Activated CD8-positive, alpha-beta memory T cell treated with anti-CD3 and anti-CD28 coated beads for 48 hours (primary cell): Measurements from ENCODE around the gene NEK2.
"Not testable (repeated sequence)": the region's sequence is repeated elsewhere in the genome, so short reads cannot be mapped to it uniquely, and the experiment has no call there.

Experiments used
- DNase-seq, 3 experiments: peaks; one replicate each; pipeline ENCODE4 v3.0.0-alpha.2; 2020; ENCODE audit warnings: low read depth in 2 of 3, low spot score in 2 of 3

Gene NEK2

GRCh38 chr1:211695135-211695816, 19.9 kb upstream of the NEK2 start:
- no peak for DNase-seq

GRCh38 chr1:211693911-211694310, 18.5 kb upstream of the NEK2 start:
- not testable (repeated sequence) for DNase-seq

GRCh38 chr1:211688421-211688820, 13.0 kb upstream of the NEK2 start:
- DNase-seq: no peak

DNA sequence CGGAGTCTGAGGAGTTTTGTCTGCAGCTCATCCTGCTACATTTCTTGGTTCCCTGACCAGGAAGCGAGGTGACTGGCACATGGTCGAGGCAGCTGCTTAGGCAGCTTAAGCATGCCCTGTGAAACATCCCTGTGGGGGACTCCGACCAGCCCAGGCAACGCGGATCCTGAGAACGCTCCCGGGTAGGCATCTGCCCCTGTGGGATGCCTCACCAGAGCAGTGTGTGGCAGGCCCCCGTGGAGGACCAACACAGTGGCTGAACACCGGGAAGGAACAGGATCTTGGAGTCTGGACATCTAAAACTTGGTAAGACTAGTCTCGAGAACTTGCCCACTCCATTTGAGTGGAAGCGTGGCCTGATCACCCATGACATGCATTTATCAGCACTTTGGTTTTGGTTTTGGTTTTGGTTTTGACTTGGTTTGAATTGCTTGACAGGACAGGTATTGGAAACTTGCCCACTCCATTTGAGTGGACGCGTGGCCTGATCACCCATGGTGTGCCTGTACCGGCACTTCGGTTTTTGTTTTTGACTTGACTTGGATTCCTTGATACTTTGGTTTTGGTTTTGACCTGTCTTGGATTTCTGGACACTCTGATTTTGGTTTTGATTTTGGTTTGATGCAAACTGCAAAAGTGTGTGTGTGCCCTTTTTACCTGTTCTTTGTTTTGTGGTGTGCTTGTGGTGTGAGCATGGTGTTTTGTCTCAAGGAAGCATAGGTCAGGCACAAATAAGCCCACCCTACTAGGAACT, 12.2 kb upstream of the NEK2 start:
- DNase-seq: no peak

- no peak for DNase-seq
Measured at GRCh38 chr1:211685823-211686222, 10.4 kb upstream of the NEK2 start.

GRCh38 chr1:211684791-211685190, 9.4 kb upstream of the NEK2 start:
- no peak for DNase-seq

- no peak for DNase-seq
Measured at GRCh38 chr1:211684331-211684730, 8.9 kb upstream of the NEK2 start.

GRCh38 chr1:211683396-211684297, 8.2 kb upstream of the NEK2 start:
- DNase-seq: no peak

DNA sequence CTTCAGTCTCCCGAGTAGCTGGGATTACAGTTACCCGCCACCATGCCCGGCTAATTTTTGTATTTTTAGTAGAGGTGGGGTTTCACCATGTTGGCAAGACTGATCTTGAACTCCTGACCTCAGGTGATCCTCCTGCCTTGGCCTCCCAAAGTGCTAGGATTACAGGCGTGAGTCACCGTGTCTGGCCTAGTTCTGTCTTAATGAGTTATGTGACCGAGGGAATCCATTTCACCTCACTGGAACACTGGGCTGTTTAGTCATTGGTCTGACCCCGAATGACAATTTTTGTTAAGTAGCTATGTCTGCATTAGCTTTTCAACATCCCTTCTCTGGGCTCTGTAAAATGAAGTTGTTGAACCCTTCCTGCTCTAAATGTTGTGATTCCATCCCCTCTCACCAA, 6.8 kb upstream of the NEK2 start:
- DNase-seq: not testable (repeated sequence)

DNA sequence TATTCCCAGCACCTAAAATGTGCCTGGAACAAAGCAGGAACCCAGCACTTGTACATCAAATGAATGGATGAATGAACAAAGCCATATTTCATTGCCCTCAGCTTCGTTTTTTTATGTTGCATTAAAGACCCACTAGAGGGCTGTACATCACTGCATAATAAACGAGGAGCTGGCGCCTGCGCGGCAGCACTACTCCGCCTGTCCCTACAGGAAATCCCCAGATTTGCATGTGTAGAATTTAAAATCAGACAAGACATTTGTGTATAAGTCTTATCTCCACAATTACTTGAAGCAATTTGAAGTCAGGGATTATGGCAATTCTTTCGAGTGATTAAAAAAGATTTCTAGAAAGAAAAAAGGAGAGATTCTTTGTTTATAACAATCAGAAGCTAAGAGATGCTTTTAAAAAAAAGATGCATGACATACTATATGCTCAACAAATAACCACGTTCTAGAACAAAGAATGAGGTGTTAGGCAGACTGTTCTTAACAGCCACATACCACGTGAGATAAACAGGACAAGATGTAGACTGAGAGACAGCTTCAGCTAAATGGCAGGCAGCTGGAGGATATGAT, 5.4 kb upstream of the NEK2 start:
- DNase-seq: peak in 2 of 3 experiments; percentile 17 to 42

DNA sequence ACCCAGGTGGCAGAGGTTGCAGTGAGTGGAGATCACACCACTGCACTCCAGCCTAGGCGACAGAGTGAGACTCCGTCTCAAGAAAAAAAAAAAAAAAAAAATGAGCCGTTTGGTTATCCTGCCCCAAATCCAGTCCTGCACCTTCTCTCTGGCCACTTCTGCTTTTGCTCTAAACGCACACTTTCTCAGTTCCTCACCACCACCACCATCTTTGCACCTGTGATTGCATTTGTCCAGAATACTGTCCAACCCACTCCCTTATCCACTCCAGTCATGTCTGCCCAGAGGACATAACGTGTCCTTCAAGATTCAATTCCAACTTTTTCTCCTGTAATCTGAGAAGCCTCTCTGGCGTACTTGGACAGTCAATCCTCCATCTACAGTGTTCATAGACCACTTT, 2.2 kb upstream of the NEK2 start:
- DNase-seq: no peak

DNA sequence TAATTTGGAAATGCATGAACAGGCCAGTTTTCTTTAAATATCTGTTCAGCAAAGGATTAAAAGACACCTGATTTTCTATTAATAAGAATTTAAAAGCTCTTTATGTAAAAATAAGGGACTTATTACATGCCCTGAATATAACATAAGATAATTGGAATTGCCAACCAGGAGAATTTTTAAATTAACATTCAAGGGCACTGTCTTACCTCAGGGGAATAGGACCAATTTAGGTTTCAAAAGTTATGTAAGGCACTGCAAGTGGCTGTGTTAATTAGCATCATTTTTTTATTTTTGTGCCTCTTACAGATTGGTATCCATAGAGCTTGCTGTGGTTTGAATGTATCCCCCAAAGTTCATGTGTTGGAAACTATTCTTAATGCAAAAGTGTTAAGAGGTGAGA, 1.3 kb upstream of the NEK2 start:
- DNase-seq: no peak

GRCh38 chr1:211676106-211676583, 724 bp upstream of the NEK2 start:
- no peak for DNase-seq

- DNase-seq: no peak
Measured at GRCh38 chr1:211667065-211667617, 8.3 kb downstream of the NEK2 start.

DNA sequence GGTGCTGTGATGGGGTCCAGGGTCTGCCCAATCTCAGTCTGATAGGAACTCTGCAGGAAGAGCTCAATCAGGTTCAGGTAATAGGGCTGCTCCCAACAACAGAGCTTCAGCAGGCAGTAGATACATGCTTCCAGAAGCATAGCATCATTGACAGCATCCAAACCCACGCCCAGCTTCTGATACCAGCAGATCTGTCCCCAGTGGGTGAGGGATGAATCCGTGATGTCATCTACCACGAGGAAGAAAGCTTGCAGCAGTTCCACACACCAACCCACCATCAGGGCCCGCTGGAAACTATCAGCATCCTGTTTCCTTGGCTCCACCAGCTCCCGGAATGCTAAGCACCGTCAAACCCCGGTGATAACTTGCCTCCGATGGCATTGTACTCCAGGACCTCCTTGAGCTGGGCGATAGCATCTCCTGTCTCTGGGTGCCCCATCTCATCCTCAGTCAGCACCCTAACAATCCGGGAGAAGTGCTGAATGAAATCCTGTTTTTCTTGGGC, 14.7 kb downstream of the NEK2 start:
- no peak for DNase-seq

DNA sequence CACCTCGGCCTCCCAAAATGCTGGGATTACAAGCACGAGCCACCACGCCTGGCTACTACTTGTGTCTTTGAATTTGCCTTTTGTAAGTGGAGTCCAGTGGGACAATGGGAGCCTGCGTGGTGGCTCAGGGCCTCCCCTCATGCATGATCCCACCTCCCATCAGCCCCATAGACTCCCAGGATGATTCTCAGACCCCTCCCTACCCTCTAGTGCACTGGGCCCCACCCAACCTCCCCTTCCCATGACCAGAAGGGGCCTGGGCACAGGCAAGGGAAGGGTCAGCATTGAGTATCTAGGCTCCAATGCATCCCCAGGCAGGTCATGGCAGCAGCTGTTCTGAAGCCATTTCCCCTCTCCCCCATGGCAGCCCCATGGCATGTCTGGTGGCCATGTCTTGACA, 18.7 kb downstream of the NEK2 start:
- DNase-seq: no peak

- DNase-seq: peak; percentile 57 to 70 (median 61)
Measured at GRCh38 chr1:211654838-211655787, 20.3 kb downstream of the NEK2 start.

DNA sequence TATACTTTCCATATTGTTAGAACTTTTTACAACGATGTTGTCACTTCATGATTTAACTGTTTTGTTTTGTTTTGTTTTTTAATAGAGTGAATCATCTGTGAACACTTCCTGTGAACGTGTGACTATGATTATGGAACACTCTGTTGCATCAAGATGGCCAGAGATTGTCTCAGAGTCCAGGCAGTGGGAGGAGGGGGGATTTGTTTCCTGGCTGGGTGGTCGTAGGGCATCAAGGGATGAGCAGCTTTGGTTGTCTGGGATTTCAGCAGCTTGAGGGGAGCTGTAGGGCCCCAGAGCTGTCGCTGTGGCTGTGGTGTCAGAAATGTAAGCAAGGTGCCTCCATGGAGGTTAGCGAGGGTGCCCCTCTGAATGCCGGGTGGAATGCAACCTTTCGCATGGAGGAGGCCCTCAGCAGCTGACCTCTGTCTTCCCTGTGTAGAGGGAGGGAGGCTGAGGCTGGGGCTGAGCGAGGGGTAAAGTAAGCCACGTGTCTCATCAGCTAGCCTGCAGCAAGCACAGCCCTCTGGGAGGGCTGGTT, 21.4 kb downstream of the NEK2 start:
- DNase-seq: no peak

DNA sequence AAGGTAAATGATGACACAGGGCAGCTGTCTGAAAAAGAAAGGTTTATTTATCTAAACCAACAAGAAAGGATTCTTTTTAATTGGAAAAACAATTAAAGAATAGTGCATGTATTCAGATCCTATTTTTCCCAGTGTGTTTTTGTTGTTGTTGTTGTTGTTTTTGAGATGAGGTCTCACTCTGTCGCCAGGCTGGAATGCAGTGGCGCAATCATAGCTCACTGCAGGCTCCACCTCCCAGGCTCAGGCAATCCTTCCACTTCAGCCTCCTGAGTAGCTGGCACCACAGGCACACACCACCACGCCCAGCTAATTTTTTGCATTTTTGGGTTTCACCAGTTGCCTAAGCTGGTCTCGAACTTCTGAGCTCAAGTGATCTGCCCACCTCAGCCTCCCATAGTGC, 22.1 kb downstream of the NEK2 start:
- no peak for DNase-seq
